Panc1 (cell line): Measurements from ENCODE around the gene TGIF2.

ENCODE experiments used
- CTCF ChIP-seq: fragments of 450-650 bp; IDR thresholded peaks from 2 replicates; pipeline ENCODE4 v1.5.1; 2017; ENCODE audit warnings: mild to moderate bottlenecking
- POLR2AphosphoS5 ChIP-seq: IDR thresholded peaks from 2 replicates; pipeline ENCODE4 v1.6.1; 2012; ENCODE audit warnings: mild to moderate bottlenecking, low read depth, low read length, moderate library complexity

GRCh38 chr20:36571564-36572504 lies 1.6 kb upstream of the TGIF2 start:
- TF ChIP-seq CTCF = no peak
- no peak for TF ChIP-seq POLR2AphosphoS5
